Stomach (tissue), 9 donors: Measurements from ENCODE around the gene CACNA1G. TPM values are rescaled to one million over a fixed set of nuclear protein-coding genes. Genes with fewer than 3 reads are reported as not detected.
A peak's percentile ranks its signal among the peaks of the same experiment; 100 is the strongest.

ENCODE experiments used
- DNase-seq, 2 donors: peaks; one replicate each; pipeline versions ENCODE4 v3.0.0 to v3.0.0-alpha.2; 2013 to 2019
- H3K27ac ChIP-seq, 5 donors: fragments of 200-600 bp in 4 of 5; sonication (generic) in 4 of 5; one replicate each; pipeline ENCODE4 v1.5.1; 2013 to 2019; ENCODE audit warnings: mild to moderate bottlenecking in 1 of 5, moderate library complexity in 1 of 5
- H3K27me3 ChIP-seq, 3 donors: fragments of 200-600 bp; sonication (generic); one replicate each; pipeline ENCODE4 v1.5.1; 2017 to 2019; ENCODE audit warnings: mixed run types in 1 of 3
- H3K36me3 ChIP-seq, 4 donors: fragments of 200-600 bp; sonication (generic); 1 replicate in 3 of 4; 2 replicates in 1 of 4; pipeline ENCODE4 v1.5.1; 2016 to 2019
- H3K4me1 ChIP-seq, 4 donors: fragments of 200-600 bp; sonication (generic); one replicate each; pipeline ENCODE4 v1.5.1; 2016 to 2019
- H3K4me3 ChIP-seq, 4 donors: fragments of 200-600 bp; sonication (generic) in 3 of 4; one replicate each; pipeline ENCODE4 v1.5.1; 2016 to 2019; ENCODE audit warnings: mild to moderate bottlenecking in 1 of 4
- H3K9me3 ChIP-seq, 4 donors: fragments of 200-600 bp; sonication (generic); one replicate each; pipeline ENCODE4 v1.5.1; 2016 to 2019
- EP300 ChIP-seq: sonication (generic); formaldehyde crosslinking; IDR thresholded peaks from one replicate; pipeline ENCODE4 v1.6.1; 2017; ENCODE audit warnings: antibody characterized with exemption
- POLR2A ChIP-seq, 4 donors: fragments of 450-650 bp; IDR thresholded peaks; one replicate each; pipeline ENCODE4 v1.6.1; 2016; ENCODE audit warnings: antibody characterized with exemption in 4 of 4, control low read depth in 2 of 4, mild to moderate bottlenecking in 1 of 4, moderate library complexity in 1 of 4
- POLR2AphosphoS5 ChIP-seq, 3 donors: sonication (generic); formaldehyde crosslinking; IDR thresholded peaks; one replicate each; pipeline ENCODE4 v1.6.1; 2016; ENCODE audit warnings: antibody characterized with exemption in 3 of 3
- WGBS, 5 donors: extraction: QIAGEN DNeasy Blood & Tissue Kit in 3 of 5; methylation state at CpG; one replicate each; pipeline versions ENCODE4 v1.1.5 to v1.1.7; 2013 to 2018; 5-methylcytosine and 5-hydroxymethylcytosine counted together
- intact Hi-C: fragments of 100-400 bp; cut with DNase I; formaldehyde crosslinking; loops from one replicate; pipeline ENCODE4 v1.15.1; 2023; ENCODE audit warnings: low total_unique reads
- polyA plus RNA-seq, 3 donors: library from polyadenylated mRNA; stranded (reverse); fragments of 200-250 nt; gene quantifications; one replicate each; pipeline ENCODE4 v1.2.3, GENCODE V29; 2013
- total RNA-seq, 5 donors: library from RNA; depleted of rRNA; stranded (reverse); fragments of >200 nt; gene quantifications; one replicate each; pipeline versions ENCODE4 v1.1.0 to v1.2.3, GENCODE V29; 2014 to 2016
- TF ChIP-seq, protein P1 (sequence below), 7 experiments: fragments of 450-650 bp in 4 of 7; fragments of 200-600 bp in 3 of 7; sonication (generic) in 3 of 7; IDR thresholded peaks; one replicate each; pipeline ENCODE4 v1.5.1; 2016 to 2019; ENCODE audit warnings: antibody characterized with exemption in 7 of 7, control low read depth in 2 of 7, mild to moderate bottlenecking in 1 of 7
- donor health status: healthy with polysubstance abuse.
- donor health status: Bipolar disorder and iron deficiency.
- donor health status: healthy.

Gene CACNA1G
- total and polyA plus RNA-seq, 8 donors: 0.06 to 3.7 (median 1.1) TPM; not detected in 4

DNA sequence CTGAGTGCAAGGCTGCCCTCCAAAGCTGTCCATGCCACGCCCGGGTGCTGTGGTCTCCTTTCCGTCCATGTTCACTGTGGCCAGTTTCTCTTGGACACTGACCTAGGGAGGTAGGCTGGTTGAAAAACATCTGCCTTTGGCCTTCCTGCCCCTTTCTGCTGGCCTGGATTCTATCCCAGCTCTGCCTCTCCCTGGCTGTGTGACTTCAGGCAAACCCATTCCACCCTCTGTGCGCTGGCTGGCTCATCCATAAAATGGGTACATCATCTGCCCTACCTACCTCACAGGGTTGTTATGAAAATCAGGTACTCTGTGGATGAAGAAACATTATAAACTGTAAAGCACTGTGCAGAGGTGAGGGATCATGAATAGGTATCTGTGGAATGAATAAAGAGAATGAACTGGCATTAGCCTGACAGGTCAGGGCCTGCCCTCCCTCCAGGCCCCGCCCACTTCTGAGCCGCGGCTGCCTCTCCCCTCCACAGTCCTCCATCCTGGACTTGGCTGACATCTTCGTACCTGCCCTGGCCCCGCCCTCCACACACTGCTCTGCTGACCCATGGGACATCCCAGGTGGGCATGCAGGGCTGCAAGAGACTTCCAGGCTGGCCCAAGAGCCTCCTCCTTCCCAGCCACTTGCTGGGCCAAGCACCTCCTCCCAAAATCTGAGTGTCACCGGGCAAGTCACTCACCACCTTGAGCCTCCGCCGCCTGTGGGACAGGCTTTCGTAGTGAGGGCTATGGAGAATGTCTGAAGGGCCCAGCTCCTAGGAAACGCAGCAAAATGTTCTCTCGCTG lies 20.6 kb upstream of the CACNA1G start:
- DNase-seq: peak in 1 of 2 donors; percentile 60
- H3K36me3 ChIP-seq: peaks cover 12 to 49% (median 32%) of the 10 kb centered on the region in 4 donors
- intact Hi-C loops: loop anchor here (10.0 kb wide), 2 partner anchors 55 to 305 kb away; no protein-coding TSS in a partner anchor
- no peaks in the 10 kb centered on the region for H3K27me3 ChIP-seq
- peaks cover 58 to 93% (median 83%) of the 10 kb centered on the region in 4 donors for H3K4me1 ChIP-seq
- TF ChIP-seq POLR2A (IDR thresholded peaks at IDR 0.05) (no peak), POLR2AphosphoS5 (IDR thresholded peaks at IDR 0.05) (no peak), EP300 (no peak)
- TF ChIP-seq, protein P1, sequence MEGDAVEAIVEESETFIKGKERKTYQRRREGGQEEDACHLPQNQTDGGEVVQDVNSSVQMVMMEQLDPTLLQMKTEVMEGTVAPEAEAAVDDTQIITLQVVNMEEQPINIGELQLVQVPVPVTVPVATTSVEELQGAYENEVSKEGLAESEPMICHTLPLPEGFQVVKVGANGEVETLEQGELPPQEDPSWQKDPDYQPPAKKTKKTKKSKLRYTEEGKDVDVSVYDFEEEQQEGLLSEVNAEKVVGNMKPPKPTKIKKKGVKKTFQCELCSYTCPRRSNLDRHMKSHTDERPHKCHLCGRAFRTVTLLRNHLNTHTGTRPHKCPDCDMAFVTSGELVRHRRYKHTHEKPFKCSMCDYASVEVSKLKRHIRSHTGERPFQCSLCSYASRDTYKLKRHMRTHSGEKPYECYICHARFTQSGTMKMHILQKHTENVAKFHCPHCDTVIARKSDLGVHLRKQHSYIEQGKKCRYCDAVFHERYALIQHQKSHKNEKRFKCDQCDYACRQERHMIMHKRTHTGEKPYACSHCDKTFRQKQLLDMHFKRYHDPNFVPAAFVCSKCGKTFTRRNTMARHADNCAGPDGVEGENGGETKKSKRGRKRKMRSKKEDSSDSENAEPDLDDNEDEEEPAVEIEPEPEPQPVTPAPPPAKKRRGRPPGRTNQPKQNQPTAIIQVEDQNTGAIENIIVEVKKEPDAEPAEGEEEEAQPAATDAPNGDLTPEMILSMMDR (IDR thresholded peaks at IDR 0.05): no peak
- H3K9me3 ChIP-seq: no peaks in the 10 kb centered on the region
- WGBS, 5 donors: 51 to 71% (median 61%) methylated on average over 13 to 15 of the region's 15 CpGs
- H3K4me3 ChIP-seq: no peak overlapping the region
- H3K27ac ChIP-seq: peak overlapping the region; percentile 77 to 92 (median 81)

DNA sequence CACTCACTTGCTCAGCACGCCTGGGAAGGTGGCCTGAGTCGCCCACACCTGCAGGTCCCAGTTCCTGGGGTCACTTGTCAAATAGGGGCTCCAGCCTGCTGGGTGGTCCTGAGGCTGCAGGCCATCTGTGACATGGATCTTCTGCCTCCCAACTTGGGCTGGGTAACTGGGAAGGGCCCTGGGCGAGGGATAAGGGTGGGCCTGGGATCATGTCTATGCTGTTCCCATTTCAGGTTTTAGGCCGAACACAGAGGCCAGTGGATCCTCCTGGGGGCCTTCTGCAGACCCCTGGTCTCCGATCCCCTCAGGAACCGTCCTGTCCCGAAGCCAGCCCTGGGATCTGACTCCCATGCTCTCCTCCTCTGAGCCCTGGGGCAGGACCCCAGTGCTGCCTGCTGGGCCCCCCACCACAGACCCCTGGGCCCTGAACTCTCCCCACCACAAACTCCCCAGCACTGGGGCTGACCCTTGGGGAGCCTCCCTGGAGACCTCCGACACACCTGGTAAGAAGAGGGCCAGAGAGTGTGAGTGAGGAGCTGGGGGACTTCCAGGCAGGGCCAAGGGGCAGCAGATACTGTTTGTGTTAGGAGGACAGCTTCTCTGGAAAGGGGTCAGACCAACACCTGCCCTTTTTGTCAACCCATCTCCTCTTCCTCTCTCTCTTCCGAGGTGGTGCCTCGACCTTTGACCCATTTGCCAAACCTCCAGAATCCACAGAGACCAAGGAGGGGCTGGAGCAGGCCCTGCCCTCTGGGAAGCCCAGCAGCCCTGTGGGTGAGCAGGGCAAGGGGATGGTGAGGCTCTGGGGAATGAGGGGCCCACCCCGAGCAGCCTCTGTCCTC lies 19.7 kb upstream of the CACNA1G start:
- no peaks in the 10 kb centered on the region for H3K27me3 ChIP-seq
- no peaks in the 10 kb centered on the region for H3K9me3 ChIP-seq
- H3K4me1 ChIP-seq: peaks cover 51 to 90% (median 80%) of the 10 kb centered on the region in 4 donors
- intact Hi-C loops: loop anchor here (10.0 kb wide), 1 partner anchor 304 kb away; no protein-coding TSS in a partner anchor
- DNase-seq: no peak
- WGBS, 5 donors: 76 to 87% (median 81%) methylated on average over 7 to 11 of the region's 11 CpGs
- peak overlapping the region in 2 of 4 donors; percentile 48 to 57 for H3K4me3 ChIP-seq
- H3K27ac ChIP-seq: peak overlapping the region; percentile 77 to 92 (median 81)
- no peak for TF ChIP-seq POLR2A (IDR thresholded peaks at IDR 0.05)
- TF ChIP-seq POLR2AphosphoS5 (IDR thresholded peaks at IDR 0.05): no peak
- TF ChIP-seq EP300: no peak
- TF ChIP-seq, protein P1 (IDR thresholded peaks at IDR 0.05): no peak
- H3K36me3 ChIP-seq: peaks cover 12 to 49% (median 32%) of the 10 kb centered on the region in 4 donors

DNA sequence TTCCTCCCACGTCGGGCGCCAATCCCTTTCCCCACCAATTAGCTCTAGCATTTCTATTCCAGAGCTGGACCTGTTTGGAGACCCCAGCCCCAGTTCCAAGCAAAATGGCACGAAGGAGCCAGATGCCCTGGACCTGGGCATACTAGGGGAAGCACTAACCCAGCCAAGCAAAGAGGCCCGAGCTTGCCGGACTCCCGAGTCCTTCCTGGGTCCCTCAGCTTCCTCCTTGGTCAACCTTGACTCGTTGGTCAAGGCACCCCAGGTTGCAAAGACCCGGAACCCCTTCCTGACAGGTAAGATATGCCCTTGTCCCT lies 19.2 kb upstream of the CACNA1G start:
- TF ChIP-seq POLR2AphosphoS5 (IDR thresholded peaks at IDR 0.05) (no peak), EP300 (no peak), POLR2A (IDR thresholded peaks at IDR 0.05) (no peak)
- TF ChIP-seq, protein P1 (IDR thresholded peaks at IDR 0.05): no peak
- H3K36me3 ChIP-seq: peaks cover 9 to 47% (median 30%) of the 10 kb centered on the region in 4 donors
- peak overlapping the region; percentile 48 to 57 (median 52) for H3K4me3 ChIP-seq
- peaks cover 48 to 87% (median 76%) of the 10 kb centered on the region in 4 donors for H3K4me1 ChIP-seq
- intact Hi-C loops: loop anchor here (10.0 kb wide), 1 partner anchor 303 kb away; no protein-coding TSS in a partner anchor
- H3K27me3 ChIP-seq: no peaks in the 10 kb centered on the region
- no peak for DNase-seq
- peak overlapping the region; percentile 77 to 92 (median 81) for H3K27ac ChIP-seq
- 47 to 62% (median 50%) methylated on average over 8 to 9 of the region's 9 CpGs for WGBS, 5 donors
- no peaks in the 10 kb centered on the region for H3K9me3 ChIP-seq
